Right cardiac atrium (tissue), 5 donors: ENCODE measurements around the gene PDE5A. TPM values are rescaled to one million over a fixed set of nuclear protein-coding genes. Genes with fewer than 3 reads are reported as not detected.

ENCODE experiments used
- ATAC-seq, 2 donors: fragments of 200-7000 bp; cut with Tn5 transposase; one replicate each; pipeline versions ENCODE4 v1.8.0 to v1.9.1; 2020; ENCODE audit warnings: moderate library complexity in 2 of 2, mild to moderate bottlenecking in 1 of 2
- DNase-seq, 3 donors: peaks; one replicate each; pipeline ENCODE4 v3.0.0-alpha.2; 2020
- H3K27ac ChIP-seq: one replicate; pipeline ENCODE4 v1.5.1; 2013; ENCODE audit warnings: mild to moderate bottlenecking, low read length, control low read depth, moderate library complexity
- H3K27me3 ChIP-seq: one replicate; pipeline ENCODE4 v1.6.1; 2013; ENCODE audit not compliant: control insufficient read depth, insufficient read depth
- H3K4me1 ChIP-seq: one replicate; pipeline ENCODE4 v1.6.1; 2013; ENCODE audit warnings: low read length; ENCODE audit not compliant: control insufficient read depth, insufficient read depth
- H3K4me3 ChIP-seq: one replicate; pipeline ENCODE4 v1.5.1; 2013; ENCODE audit warnings: low read length, control low read depth
- H3K9me3 ChIP-seq: one replicate; pipeline ENCODE4 v1.6.1; 2013; ENCODE audit warnings: low read length; ENCODE audit not compliant: control insufficient read depth
- WGBS: extraction: QIAGEN DNeasy Blood & Tissue Kit; methylation state at CpG from one replicate; pipeline ENCODE4 v1.1.7; 2013; 5-methylcytosine and 5-hydroxymethylcytosine counted together
- intact Hi-C, 4 donors: fragments of 100-400 bp; cut with DNase I; formaldehyde crosslinking; loops; one replicate each; pipeline versions ENCODE4 v1.11.0 to v1.14.0; 2022 to 2023
- long read RNA-seq, 4 donors: library from polyadenylated mRNA; unstranded; transcript quantifications; one replicate each; pipeline ENCODE4 v2.0.0, GENCODE V29; 2020 to 2021
- polyA plus RNA-seq: library from polyadenylated mRNA; stranded (reverse); fragments of 200-250 nt; gene quantifications from one replicate; pipeline ENCODE4 v1.2.3, GENCODE V29; 2013
- total RNA-seq, 4 donors: library from RNA; stranded (reverse); fragmentation: NEBNext Ultra II Directional; extraction: Animal tissue kit (Norgen Biotek cat#: 25700); gene quantifications; one replicate each; pipeline ENCODE4 v1.2.1, GENCODE V29; 2021
- donor health status: healthy with polysubstance abuse.
- donor health status: DM: no; HTN: yes; CAD: no.
- donor health status: DM: no; HTN: no; CAD: no.
- donor health status: DM: no; HTN: yes; CAD: no; lungs with severe emphysema.
- donor health status: DM: yes; HTN: yes; CAD: no.

Gene PDE5A
- 10 to 100 TPM in 2 of 4 donors, 1 to 10 TPM in 2; 7.1 to 11.8 (median 10.2) TPM for total RNA-seq
- 2.8 TPM for polyA plus RNA-seq
- long read RNA-seq, donor 1, full-length matches to known transcripts: 1 of 4 reads
- long read RNA-seq, donor 1, partial matches to known transcripts: 1 of 4 reads
- long read RNA-seq, donor 1, other reads (novel, unspliced or antisense): 2 of 4 reads
- long read RNA-seq, donor 2, full-length matches to known transcripts: 2 of 3 reads
- long read RNA-seq, donor 2, partial matches to known transcripts: 1 of 3 reads
- long read RNA-seq, donor 2, other reads (novel, unspliced or antisense): 0 of 3 reads
- long read RNA-seq, donor 3, full-length matches to known transcripts: 3 of 12 reads
- long read RNA-seq, donor 3, partial matches to known transcripts: 7 of 12 reads
- long read RNA-seq, donor 3, other reads (novel, unspliced or antisense): 2 of 12 reads
- long read RNA-seq, donor 4, full-length matches to known transcripts: 4 of 7 reads
- long read RNA-seq, donor 4, partial matches to known transcripts: 0 of 7 reads
- long read RNA-seq, donor 4, other reads (novel, unspliced or antisense): 3 of 7 reads

GRCh38 chr4:119628281-119629141, at the start of gene PDE5A:
Gene PDE5A, minus strand, starts transcription at chr4:119628804. Its CDS starts 133 bp downstream, at chr4:119628671.
- no peaks in the 10 kb centered on the region for H3K27me3 ChIP-seq
- ATAC-seq (peak; percentile 92 to 93), DNase-seq (peak; percentile 77 to 92 (median 91))
- intact Hi-C loops: loop anchor here (1.0 to 10.0 kb wide), 4 partner anchors 74 to 424 kb away; no protein-coding TSS in a partner anchor
- no peaks in the 10 kb centered on the region for H3K4me1 ChIP-seq
- H3K4me3 ChIP-seq: peak within 1 kb of the TSS; percentile 61
- under 1% methylated on average over 65 of the region's 65 CpGs for WGBS
- H3K9me3 ChIP-seq: no peaks in the 10 kb centered on the region
- peak within 1 kb of the TSS; percentile 27 for H3K27ac ChIP-seq

GRCh38 chr4:119676101-119676500, 47.5 kb upstream of the PDE5A start:
- ATAC-seq: no peak
- Histone ChIP-seq H3K4me3 (no peak overlapping the region), H3K9me3 (no peaks in the 10 kb centered on the region), H3K27me3 (no peaks in the 10 kb centered on the region), H3K4me1 (no peaks in the 10 kb centered on the region), H3K27ac (no peak overlapping the region)
- no peak for DNase-seq
- intact Hi-C loops: no loop called here
- 96% methylated on average over 3 of the region's 3 CpGs for WGBS

GRCh38 chr4:119675391-119675790, 46.8 kb upstream of the PDE5A start:
- 85% methylated on average over 2 of the region's 2 CpGs for WGBS
- H3K27ac ChIP-seq: no peak overlapping the region

GRCh38 chr4:119672938-119673337, 44.3 kb upstream of the PDE5A start:
- no peak for ATAC-seq
- 96% methylated on average over 1 of the region's 1 CpG for WGBS
- no peaks in the 10 kb centered on the region for H3K9me3 ChIP-seq
- H3K4me1 ChIP-seq: no peaks in the 10 kb centered on the region
- H3K4me3 ChIP-seq: no peak overlapping the region
- no peak overlapping the region for H3K27ac ChIP-seq
- H3K27me3 ChIP-seq: no peaks in the 10 kb centered on the region
- intact Hi-C loops: no loop called here
- no peak for DNase-seq

More at GRCh38 chr4:119675391-119675790, 46.8 kb upstream of the PDE5A start:
- intact Hi-C loops: no loop called here
- Histone ChIP-seq H3K4me3 (no peak overlapping the region), H3K4me1 (no peaks in the 10 kb centered on the region), H3K27me3 (no peaks in the 10 kb centered on the region), H3K9me3 (no peaks in the 10 kb centered on the region)
- ATAC-seq: no peak
- no peak for DNase-seq

- no peak for ATAC-seq
- 76% methylated on average over 2 of the region's 2 CpGs for WGBS
- no peaks in the 10 kb centered on the region for H3K4me1 ChIP-seq
Measured at GRCh38 chr4:119672086-119672485, 43.5 kb upstream of the PDE5A start.

GRCh38 chr4:119671205-119671604, 42.6 kb upstream of the PDE5A start:
- Histone ChIP-seq H3K27me3 (no peaks in the 10 kb centered on the region), H3K4me3 (no peak overlapping the region), H3K4me1 (no peaks in the 10 kb centered on the region), H3K27ac (no peak overlapping the region), H3K9me3 (no peaks in the 10 kb centered on the region)
- intact Hi-C loops: no loop called here
- ATAC-seq: no peak
- DNase-seq: no peak

More at GRCh38 chr4:119672086-119672485, 43.5 kb upstream of the PDE5A start:
- H3K4me3 ChIP-seq: no peak overlapping the region
- no peaks in the 10 kb centered on the region for H3K9me3 ChIP-seq
- DNase-seq: no peak
- intact Hi-C loops: no loop called here
- H3K27me3 ChIP-seq: no peaks in the 10 kb centered on the region
- H3K27ac ChIP-seq: no peak overlapping the region

- DNase-seq: no peak
- 69% methylated on average over 3 of the region's 3 CpGs for WGBS
Measured at GRCh38 chr4:119667802-119668201, 39.2 kb upstream of the PDE5A start.

GRCh38 chr4:119666653-119667091, 38.1 kb upstream of the PDE5A start:
- no peak overlapping the region for H3K27ac ChIP-seq
- WGBS: 24% methylated on average over 1 of the region's 1 CpG
- H3K4me1 ChIP-seq: no peaks in the 10 kb centered on the region
- H3K27me3 ChIP-seq: no peaks in the 10 kb centered on the region
- intact Hi-C loops: no loop called here
- ATAC-seq (no peak), DNase-seq (no peak)
- no peak overlapping the region for H3K4me3 ChIP-seq
- no peaks in the 10 kb centered on the region for H3K9me3 ChIP-seq

More at GRCh38 chr4:119667802-119668201, 39.2 kb upstream of the PDE5A start:
- ATAC-seq: no peak
- intact Hi-C loops: no loop called here
- Histone ChIP-seq H3K4me3 (no peak overlapping the region), H3K9me3 (no peaks in the 10 kb centered on the region), H3K27ac (no peak overlapping the region), H3K4me1 (no peaks in the 10 kb centered on the region), H3K27me3 (no peaks in the 10 kb centered on the region)

GRCh38 chr4:119665752-119666151, 37.1 kb upstream of the PDE5A start:
- H3K9me3 ChIP-seq: no peaks in the 10 kb centered on the region
- WGBS: 87% methylated on average over 2 of the region's 2 CpGs
- DNase-seq (no peak), ATAC-seq (no peak)
- no peak overlapping the region for H3K4me3 ChIP-seq
- intact Hi-C loops: no loop called here
- H3K27me3 ChIP-seq: no peaks in the 10 kb centered on the region
- no peaks in the 10 kb centered on the region for H3K4me1 ChIP-seq
- H3K27ac ChIP-seq: no peak overlapping the region

- Histone ChIP-seq H3K27me3 (no peaks in the 10 kb centered on the region), H3K4me1 (no peaks in the 10 kb centered on the region), H3K27ac (no peak overlapping the region), H3K9me3 (no peaks in the 10 kb centered on the region), H3K4me3 (no peak overlapping the region)
- 84% methylated on average over 3 of the region's 3 CpGs for WGBS
- ATAC-seq (no peak), DNase-seq (no peak)
- intact Hi-C loops: no loop called here
Measured at GRCh38 chr4:119664168-119664907, 35.7 kb upstream of the PDE5A start.
